Progenitor cell of endocrine pancreas (in vitro differentiated cells): ENCODE data around the gene KNOP1. TPM values are rescaled to one million over a fixed set of nuclear protein-coding genes. Genes with fewer than 3 reads are reported as not detected.

Experiments used
- DNase-seq: peaks from one replicate; pipeline ENCODE4 v3.0.0; 2021; ENCODE audit warnings: low spot score; ENCODE audit not compliant: unreplicated experiment
- H3K27ac Mint-ChIP-seq: 2 replicates; pipeline ENCODE4 v1.8.0; 2021; ENCODE audit warnings: mild to moderate bottlenecking, moderate library complexity, mixed read lengths
- H3K27me3 Mint-ChIP-seq: 2 replicates; pipeline ENCODE4 v1.8.0; 2021; ENCODE audit warnings: mixed read lengths
- H3K36me3 Mint-ChIP-seq: 2 replicates; pipeline ENCODE4 v1.8.0; 2022; ENCODE audit warnings: mixed read lengths; ENCODE audit not compliant: insufficient read depth
- H3K4me1 Mint-ChIP-seq: 2 replicates; pipeline ENCODE4 v1.8.0; 2021; ENCODE audit warnings: low read depth, mixed read lengths
- H3K4me3 Mint-ChIP-seq: 2 replicates; pipeline ENCODE4 v1.8.0; 2021; ENCODE audit warnings: low read depth, mild to moderate bottlenecking, moderate library complexity, mixed read lengths
- H3K9me3 Mint-ChIP-seq: 2 replicates; pipeline ENCODE4 v1.8.0; 2021; ENCODE audit warnings: low read depth, mixed read lengths
- CTCF ChIP-seq: fragments of 200-600 bp; sonication (generic); IDR thresholded peaks from one replicate; pipeline ENCODE4 v1.5.0; 2021; ENCODE audit warnings: antibody characterized with exemption, mild to moderate bottlenecking; ENCODE audit not compliant: unreplicated experiment
- total RNA-seq: library from RNA; stranded (reverse); gene quantifications from 2 replicates; pipeline ENCODE4 v1.2.1, GENCODE V29; 2021

Gene KNOP1
- total RNA-seq, 1 donor from 2014 or later: 58.1 TPM

DNA sequence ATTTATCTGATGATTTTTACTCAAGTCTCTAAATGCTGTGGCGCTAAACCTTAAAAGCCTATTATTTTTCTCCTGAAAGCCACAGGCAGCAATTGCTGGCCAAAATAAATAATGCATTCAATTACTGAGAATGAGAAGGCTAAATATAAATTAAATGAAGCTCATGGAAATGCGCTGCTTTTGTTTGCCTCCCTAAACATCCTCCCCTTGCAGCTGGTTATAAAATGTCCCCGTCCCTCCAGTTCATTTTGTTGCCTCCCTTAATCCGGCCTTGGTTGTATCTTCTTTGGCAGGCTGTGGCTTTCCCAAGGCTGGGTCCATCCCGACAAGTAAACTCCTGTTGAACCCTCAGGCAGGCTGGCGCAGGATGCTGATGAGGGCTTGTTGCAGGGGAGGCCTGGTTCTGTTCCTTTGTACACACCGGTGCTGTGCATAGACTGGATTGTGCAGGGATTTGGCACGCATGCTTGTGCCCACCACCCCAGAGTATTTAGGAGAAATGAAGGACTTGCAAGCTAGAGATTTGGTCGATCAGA lies 62.7 kb downstream of the KNOP1 start:
- Mint-ChIP-seq H3K27me3 (no peaks in the 10 kb centered on the region), H3K4me1 (peaks cover 1% of the 10 kb centered on the region), H3K4me3 (no peak overlapping the region), H3K9me3 (peaks cover 2% of the 10 kb centered on the region), H3K36me3 (peaks cover 56% of the 10 kb centered on the region), H3K27ac (peak overlapping the region; percentile 51)
- TF ChIP-seq CTCF: no peak
- no peak for DNase-seq

- H3K27me3 Mint-ChIP-seq: no peaks in the 10 kb centered on the region
- no peak overlapping the region for H3K4me3 Mint-ChIP-seq
- no peak overlapping the region for H3K27ac Mint-ChIP-seq
- H3K4me1 Mint-ChIP-seq: peaks cover 8% of the 10 kb centered on the region
- no peak for DNase-seq
- peaks cover 49% of the 10 kb centered on the region for H3K36me3 Mint-ChIP-seq
- H3K9me3 Mint-ChIP-seq: no peaks in the 10 kb centered on the region
- TF ChIP-seq CTCF: no peak
Measured at GRCh38 chr16:19654147-19654546, 63.9 kb downstream of the KNOP1 start.

Other genes with a start within 250 kb of the KNOP1 start
- gene GDE1, start 196.1 kb downstream of the KNOP1 start, total RNA-seq: 110 and 116 TPM in 2 replicates
- gene CCP110, start 194.3 kb downstream of the KNOP1 start, total RNA-seq: 24.8 and 25.5 TPM in 2 replicates
- 82.7 and 88.4 TPM in 2 replicates for gene VPS35L, start 162.5 kb downstream of the KNOP1 start, total RNA-seq
- 31.5 and 33.2 TPM in 2 replicates for gene IQCK, start within 50 bp of the KNOP1 start, total RNA-seq
- 40.6 and 44.3 TPM in 2 replicates for gene GPRC5B, start 166.6 kb upstream of the KNOP1 start, total RNA-seq